NCI-H69 (cell line): ENCODE measurements around the gene SUN3.
"Not testable (repeated sequence)": the region's sequence is repeated elsewhere in the genome, so short reads cannot be mapped to it uniquely, and the experiment has no call there.

Experiments used
- DNase-seq: peaks from one replicate; lab custom pipeline; 2025; lab: John Stamatoyannopoulos, UW

SUN3 gene

DNA sequence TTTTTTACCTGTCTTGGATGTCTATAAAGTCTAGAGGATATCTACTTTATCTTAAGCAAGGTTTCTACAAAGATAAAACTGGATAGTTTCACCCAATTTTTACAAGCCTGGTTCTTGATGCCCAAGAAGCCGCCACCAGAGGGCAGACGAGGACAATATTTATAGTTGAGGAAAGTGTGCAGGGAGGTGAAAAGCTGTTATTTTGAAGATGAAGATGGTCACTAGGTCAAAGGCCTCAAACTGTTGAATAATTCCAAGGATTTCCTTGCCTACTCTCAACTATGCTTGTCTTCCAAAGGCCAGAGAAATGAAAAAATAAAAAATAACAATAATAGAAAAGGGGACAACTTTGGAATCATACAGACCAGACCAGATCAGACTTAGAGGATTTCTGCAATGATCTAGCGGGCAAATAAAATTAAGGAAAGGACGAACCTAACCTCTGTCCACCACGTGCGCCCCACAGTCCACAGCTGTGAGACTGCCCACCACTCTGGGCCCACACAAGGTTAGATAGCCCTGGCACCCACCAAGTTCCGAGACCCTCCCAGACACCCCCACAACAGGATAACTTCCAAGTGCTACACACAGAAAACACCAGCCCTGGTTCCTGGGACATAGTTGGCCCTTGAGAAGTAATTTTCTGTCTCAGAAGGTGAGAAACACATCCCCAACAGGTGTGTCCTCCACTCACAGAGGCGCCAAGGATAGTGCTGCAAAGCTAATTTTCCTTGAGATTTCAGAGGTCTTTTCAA lies 83.5 kb downstream of the SUN3 start:
- DNase-seq, result peak; percentile 76

DNA sequence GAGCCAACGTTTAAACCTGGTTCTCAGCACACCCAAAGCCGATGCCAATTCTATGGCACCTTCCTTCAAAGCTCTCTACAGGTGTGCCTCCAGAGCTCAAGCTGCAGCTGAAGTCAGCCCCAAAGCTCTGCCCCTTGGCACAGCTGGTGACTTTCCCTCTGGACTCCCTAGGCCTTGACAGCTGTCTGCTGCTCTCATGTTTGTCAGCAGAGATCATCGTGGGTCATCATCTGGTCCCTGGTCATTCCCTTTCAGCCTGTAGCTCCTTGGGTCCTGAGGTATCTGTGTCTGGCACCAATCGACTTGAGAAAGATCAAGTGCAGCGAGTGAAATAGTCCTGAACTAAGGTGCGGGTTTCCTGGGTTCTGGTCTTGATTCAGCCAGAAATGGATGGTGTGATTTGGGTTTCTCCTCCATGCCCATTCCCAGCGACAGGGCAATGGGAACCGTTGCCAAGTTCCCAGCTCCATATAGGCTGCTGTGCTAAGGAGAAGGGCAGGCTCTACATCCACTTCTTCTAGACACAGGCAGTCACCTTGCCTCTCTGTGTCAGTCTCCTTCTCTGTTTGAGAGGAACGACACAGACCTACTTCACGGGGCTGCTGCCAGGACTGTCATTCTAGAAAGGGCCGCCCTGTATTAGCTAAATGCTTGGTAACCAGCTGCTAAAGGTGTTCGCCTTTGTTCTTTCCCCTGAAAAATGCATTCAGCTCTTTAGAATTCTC lies 84.2 kb downstream of the SUN3 start:
- no peak for DNase-seq

DNA sequence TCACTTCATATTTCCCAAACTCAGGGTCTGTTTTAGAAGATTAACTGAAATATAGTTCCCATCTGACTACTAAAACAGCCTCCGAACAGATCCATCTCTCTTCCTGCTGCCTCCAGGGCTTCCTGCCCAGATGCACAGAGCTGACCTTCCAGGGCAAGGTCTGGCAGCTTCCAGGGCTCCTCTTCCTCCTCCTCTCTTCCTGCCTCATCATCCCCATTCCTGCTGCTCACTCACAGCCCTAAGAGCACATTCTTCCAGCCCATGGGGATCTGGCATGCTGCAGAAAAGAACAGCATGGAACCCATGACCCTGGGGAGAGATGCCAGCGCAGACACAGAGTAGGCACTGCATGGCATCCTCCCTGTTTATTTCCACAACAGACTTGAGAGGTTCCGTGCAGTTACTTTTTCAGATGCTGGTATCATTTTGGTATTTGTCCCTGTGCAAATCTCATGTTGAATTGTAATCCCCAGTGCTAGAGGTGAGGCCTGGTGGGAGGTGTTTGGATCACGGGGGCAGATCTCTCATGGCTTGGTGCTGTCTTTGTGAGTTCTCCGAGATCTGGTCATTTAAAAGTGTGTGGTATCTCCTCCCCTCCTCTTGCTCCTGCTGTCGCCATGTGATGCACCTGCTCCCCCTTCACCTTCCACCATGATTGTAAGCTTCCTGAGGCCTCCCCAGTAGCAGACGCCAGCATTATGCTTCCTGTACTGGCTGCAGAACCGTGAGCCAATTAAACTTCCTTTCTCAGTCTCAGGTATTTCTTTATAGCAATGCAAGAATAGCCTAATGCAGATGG lies 85.0 kb downstream of the SUN3 start:
- no peak for DNase-seq

DNA sequence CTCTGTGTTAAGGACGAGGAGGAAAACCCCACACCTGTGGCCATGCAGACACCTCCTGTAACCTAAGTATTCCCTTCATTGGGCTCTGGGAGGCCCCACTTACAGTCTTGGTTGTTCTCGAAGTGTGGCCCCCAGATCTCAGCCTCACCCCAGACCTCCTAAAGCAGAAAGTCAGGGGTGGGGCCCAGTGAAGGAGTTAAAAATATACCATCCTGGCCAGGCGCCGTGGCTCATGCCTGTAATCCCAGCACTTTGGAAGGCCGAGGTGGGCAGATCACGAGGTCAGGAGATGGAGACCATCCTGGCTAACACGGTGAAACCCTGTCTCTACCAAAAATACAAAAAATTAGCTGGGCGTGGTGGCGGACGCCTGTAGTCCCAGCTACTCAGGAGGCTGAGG lies 86.3 kb downstream of the SUN3 start:
- DNase-seq, result not testable (repeated sequence)

DNA sequence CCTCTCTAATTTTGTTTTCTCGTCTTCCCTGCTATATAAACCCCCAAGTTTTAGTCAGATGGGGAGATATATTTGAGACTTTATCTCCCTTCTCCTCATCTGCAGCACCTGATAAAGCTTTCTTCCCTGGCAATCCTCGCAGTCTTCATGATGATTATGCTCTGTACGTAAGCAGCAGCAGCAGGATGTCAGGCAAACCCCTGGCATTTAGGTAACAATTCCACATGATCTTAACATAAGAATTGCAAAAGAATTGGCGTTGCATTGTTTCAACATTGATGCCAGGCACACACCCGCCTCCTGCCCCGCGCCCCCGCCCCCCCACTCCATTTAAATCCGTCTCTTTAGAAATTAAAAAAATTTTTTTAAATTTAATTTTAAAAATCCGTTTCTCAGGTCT lies 86.8 kb downstream of the SUN3 start:
- DNase-seq, result no peak

DNA sequence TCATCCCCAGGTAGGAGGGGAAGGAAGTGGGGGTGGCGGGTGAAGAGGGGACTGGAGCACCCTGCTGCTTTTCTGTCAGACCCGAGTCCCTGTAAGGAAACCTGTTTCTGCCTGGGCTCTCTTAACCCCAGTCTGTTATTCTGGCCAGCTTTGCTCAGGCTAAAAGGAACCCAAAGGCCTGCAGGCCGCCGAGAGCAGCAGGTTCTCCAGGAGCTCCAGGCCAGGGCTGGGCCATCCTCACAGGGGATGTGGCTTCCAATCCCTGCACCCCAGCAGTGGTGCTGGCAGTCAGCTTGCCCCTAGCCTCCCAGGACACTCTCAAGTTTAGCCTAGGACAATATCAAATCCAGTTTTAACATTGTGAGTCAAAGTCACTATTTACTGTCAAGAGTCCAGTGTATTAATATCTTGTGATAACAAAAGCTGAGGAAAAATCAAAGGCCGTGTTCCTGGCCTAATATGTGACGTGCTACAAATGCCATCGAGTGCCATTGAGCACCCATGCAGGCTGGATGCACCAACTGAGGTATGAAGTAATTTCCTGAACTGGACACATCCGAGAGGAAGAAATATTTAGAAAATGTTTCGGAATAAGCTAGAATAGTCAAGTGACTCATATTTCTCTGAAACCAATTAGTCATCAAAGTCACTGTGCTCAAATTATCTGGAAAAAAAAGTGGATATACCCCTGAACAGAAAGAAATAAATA lies 87.6 kb downstream of the SUN3 start:
- no peak for DNase-seq

DNA sequence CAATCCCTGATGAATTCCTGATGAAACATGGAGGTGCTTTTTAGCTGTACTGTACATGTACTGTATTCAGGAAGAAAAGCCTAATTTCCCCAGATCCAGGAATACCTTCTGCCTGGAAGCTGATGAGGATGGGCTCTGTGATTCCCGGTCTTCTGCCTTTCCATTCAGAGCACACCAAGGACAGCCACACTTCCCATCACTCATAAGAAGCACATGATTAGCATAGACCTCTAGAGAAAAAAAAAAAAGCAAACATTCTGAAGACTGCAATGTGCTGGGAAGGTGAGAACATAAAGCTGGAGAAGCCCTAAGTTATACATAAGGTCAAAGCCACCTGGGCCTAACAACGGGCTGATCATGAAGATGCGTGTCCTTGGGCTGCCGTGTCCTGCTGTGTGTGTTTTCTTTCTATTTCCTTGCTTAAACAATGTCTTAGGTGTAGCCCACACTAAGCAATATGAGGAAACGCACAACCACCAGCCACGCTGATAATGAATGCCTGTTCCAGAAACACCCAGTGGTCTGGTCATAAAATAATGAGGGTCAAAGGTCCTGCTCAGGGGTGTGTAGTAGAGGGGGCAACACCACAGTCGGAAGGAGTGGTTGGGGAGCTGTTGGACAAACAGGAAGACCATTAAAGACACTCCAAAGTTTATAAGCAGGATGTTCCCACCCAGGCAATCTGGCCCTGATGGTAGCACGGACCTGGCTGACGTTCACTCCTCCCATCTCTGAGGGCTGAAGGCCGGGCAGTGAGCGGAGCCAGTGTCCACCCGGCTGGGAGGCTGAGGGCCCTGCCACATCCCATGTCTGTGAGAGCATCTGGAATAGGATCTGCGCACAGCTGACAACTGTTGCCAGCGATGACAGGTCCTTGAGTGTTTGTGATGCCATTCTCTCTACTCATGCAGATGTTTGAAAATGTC lies 88.6 kb downstream of the SUN3 start:
- peak; percentile 38 for DNase-seq

DNA sequence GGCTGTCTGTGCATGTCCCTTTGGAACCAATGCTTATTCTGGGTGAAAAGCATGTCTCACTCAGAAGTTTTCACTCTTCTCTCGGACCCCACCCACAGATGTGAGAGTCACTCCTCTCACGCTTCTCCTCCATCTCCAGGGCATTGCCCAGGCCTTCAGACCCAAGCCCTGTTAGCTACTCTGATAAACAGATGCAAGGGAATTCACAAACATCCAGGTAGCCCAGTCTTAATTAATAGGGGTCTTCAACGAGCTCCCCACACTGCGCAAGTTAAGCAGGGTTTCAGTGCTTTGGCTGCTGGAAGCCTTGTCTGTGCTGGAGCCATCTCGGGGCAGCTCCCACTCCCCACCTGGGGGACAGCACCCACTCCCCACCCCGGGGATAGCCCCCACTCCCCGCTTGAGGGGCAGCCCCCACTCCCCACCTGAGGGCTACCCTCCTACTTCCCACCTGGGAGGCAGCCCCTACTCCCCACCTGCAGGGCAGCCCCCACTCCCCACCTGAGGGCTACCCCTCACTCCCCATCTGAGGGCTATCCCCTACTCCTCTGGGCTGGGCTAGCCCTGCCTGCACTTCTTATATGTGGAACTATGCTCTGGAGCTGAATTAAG lies 89.4 kb downstream of the SUN3 start:
- no peak for DNase-seq

DNA sequence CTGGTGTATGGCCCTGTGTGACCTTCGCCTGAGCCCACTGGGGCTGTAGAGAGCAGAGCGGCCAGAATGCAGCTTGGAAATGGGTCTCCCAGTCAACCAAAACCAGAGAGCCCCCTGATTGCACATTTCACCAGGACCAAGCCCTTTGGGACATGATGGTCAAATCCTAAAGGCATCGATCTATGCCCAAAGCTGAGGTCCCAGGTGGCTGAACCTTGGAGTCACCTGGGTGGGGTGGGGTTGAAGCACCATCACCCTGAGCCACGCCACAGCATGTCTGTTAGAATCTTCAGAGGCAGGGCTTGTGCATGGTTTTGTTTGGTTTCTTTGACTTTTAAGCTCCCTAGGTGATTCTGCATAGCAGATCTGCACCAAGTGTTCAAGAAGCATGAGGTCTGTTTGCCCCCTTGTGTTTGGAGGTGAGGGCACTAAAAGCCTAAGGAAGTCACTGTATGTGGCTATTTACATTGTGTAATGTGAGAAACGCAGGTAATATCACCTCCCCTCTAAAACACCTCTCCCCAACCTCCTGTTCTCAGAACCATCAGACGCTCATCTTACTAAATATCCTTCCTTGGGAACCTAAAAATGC lies 90.2 kb downstream of the SUN3 start:
- DNase-seq, result peak; percentile 55

DNA sequence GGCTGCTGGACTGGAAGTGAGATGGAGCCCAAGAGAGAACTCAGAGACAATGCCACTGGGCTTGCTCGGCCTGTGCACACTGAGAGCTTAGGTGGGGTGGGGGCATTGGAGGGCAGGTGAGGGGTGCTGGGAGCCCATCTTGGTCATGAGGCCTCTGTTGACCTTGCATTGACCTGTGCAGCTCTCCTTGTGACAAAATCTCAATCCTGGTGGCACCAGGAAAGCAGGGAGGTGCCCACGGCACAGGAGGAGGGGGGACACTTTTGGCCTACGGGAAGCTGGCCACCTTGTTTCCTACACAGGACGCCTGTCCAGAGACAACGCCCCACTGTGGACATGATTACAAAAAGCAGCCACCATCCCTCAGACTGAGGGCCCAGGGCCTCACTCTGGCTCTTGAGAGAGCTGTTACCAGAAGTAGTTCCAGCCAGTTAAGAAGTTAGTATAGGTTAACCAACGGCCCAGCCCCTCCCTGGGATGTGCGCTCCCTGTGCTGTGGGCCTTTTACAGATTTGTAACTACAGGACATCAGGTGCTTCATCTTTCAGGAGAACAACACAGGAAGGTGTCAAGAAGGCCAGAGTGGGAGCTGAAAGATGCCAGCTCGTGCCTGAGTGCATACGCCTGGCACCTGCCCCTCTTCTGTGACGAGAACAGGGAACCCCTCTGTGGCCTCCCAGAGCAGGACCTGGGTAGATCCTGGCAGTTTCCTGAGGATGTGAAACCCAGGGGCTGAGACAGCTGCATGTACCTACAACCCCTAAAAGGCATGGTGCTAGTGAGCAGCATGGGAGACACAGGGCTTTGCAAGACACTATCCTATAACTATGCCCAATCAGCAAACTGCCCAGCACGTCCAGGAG lies 91.0 kb downstream of the SUN3 start:
- no peak for DNase-seq
